H1 (cell line): ENCODE results near the gene PMFBP1. TPM values are rescaled to one million over a fixed set of nuclear protein-coding genes. Genes with fewer than 3 reads are reported as not detected.

ENCODE experiments used
- BCL11A ChIP-seq, 2 experiments: IDR thresholded peaks; one replicate each; pipeline ENCODE4 v1.6.1; 2011; ENCODE audit warnings: low read depth in 2 of 2, low read length in 2 of 2, mild to moderate bottlenecking in 2 of 2
- HDAC6 ChIP-seq: IDR thresholded peaks from one replicate; pipeline ENCODE4 v1.7.1; 2012; ENCODE audit warnings: low read depth, mild to moderate bottlenecking, inconsistent platforms, low read length, moderate library complexity
- JUN ChIP-seq: IDR thresholded peaks from 2 replicates; pipeline ENCODE4 v1.6.1; 2011; ENCODE audit warnings: low read depth, mild to moderate bottlenecking, improper control_type of control experiment, low read length
- YY1 ChIP-seq: IDR thresholded peaks from 2 replicates; pipeline ENCODE4 v1.6.1; 2011; ENCODE audit warnings: low read depth, mild to moderate bottlenecking, low read length
- polyA plus RNA-seq, 7 experiments: library from polyadenylated mRNA; depleted of rRNA in 3 of 7; stranded (reverse) in 5 of 7; unstranded in 2 of 7; fragments of >200 nt in 5 of 7; fragments of 200-250 nt in 2 of 7; gene quantifications; 1 replicate in 5 of 7; 2 replicates in 1 of 7; 4 replicates in 1 of 7; pipeline versions ENCODE4 v1.2.1 to v1.2.3, GENCODE V29; 2011 to 2013; ENCODE audit warnings: missing spikeins in 2 of 7, mixed read lengths in 2 of 7
- total RNA-seq: library from RNA; stranded (reverse); fragmentation: NEBNext Ultra II Directional; extraction: Animal tissue kit (Norgen Biotek cat#: 25700); gene quantifications from 2 replicates; pipeline ENCODE4 v1.2.1, GENCODE V29; 2021
- TF ChIP-seq, protein P1 (sequence below), 3 experiments: IDR thresholded peaks; 1 replicate in 2 of 3; 2 replicates in 1 of 3; pipeline versions ENCODE4 v1.5.1 to v1.6.1; 2011; ENCODE audit warnings: low read length in 3 of 3, mild to moderate bottlenecking in 3 of 3, inconsistent platforms in 2 of 3, low read depth in 1 of 3, moderate library complexity in 1 of 3; ENCODE audit not compliant: insufficient read depth in 1 of 3; ENCODE audit errors: control extremely low read depth in 1 of 3

Gene PMFBP1
- total and polyA plus RNA-seq, 2 of the 8 experiments (the other 6 are each of a cell fraction or from before 2014, with no cell fraction given), result 0.32 to 1.6 TPM

DNA sequence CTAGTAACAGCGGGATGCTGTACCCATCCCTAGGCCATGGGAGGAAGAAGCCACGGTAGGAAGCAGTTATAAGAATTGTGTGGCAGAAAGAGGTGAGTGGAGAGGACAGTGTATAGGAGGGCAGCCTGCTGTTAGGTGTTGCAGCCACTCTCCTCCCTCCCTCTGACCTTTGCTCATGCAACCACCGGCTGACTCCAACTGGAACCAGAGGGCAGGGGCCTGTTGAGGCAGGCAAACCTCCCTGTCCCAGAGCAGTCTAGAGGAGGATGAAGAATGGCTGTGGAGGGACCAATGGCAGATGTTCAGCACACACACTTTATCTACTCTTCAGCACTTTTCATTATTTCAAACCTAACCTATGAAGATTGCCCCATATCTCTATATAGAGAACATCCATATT lies 80.7 kb downstream of the PMFBP1 start (continued):
- TF ChIP-seq YY1 (no peak), JUN (no peak), HDAC6 (no peak), BCL11A (IDR thresholded peaks at IDR 0.05; ENCODE audit: low read depth in 2 of 2, low read length in 2 of 2) (no peak)
- TF ChIP-seq, protein P1, sequence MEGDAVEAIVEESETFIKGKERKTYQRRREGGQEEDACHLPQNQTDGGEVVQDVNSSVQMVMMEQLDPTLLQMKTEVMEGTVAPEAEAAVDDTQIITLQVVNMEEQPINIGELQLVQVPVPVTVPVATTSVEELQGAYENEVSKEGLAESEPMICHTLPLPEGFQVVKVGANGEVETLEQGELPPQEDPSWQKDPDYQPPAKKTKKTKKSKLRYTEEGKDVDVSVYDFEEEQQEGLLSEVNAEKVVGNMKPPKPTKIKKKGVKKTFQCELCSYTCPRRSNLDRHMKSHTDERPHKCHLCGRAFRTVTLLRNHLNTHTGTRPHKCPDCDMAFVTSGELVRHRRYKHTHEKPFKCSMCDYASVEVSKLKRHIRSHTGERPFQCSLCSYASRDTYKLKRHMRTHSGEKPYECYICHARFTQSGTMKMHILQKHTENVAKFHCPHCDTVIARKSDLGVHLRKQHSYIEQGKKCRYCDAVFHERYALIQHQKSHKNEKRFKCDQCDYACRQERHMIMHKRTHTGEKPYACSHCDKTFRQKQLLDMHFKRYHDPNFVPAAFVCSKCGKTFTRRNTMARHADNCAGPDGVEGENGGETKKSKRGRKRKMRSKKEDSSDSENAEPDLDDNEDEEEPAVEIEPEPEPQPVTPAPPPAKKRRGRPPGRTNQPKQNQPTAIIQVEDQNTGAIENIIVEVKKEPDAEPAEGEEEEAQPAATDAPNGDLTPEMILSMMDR (IDR thresholded peaks at IDR 0.05; ENCODE audit: control extremely low read depth in 1 of 3, insufficient read depth in 1 of 3, low read depth in 1 of 3, low read length in 3 of 3), result no peak
